RPMI8226 (cell line): ENCODE measurements around the gene CDC25A.
"Not testable (repeated sequence)": the region's sequence is repeated elsewhere in the genome, so short reads cannot be mapped to it uniquely, and the experiment has no call there.

Experiments used
- DNase-seq: peaks from one replicate; pipeline ENCODE4 v3.0.0-alpha.2; 2015

The CDC25A gene

DNA sequence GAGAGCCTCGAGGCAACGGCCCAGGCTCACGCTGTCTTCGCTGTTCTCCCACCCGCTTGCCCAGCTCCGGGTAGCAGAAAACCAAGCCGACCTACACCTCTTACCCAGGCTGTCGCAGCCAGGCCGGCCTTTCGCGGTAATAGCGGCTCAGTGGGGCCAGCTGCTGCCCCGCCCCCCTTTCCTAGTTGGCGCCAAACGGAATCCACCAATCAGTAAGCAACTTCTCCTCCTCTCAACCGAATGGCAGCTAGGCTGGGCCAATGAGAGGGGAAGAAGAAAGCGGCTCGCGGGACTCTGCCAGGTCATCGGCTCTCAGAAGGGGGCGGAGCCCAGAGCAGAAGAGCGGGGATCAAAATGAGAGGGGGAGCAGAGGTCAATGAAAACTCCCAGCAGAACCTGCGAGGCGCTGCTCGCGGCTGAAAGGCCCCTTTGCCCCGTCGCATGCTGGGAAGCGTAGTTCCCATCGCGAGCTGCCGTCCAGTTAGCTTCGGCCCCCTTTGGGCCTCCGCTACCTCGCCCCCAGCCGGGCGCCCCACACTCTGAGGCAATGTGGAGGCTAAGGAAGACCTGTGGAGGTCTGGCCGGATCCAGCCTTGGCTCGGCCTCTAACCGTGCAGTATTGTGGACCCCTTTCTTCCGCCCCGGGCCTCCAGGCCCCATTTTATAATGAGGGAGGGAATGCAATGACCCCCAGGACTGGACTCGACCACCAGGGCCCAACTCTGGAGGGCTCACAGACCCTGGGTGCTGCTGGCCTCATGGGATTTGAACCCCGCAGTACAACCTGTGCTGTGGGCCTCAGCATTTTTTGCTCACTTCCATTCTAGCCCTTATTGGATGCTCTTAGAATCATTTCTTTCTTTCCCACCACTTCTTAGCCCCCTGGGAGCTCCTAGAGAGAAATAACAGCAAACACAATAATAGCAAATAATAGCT lies at the start of gene CDC25A:
TSS of gene CDC25A (minus strand) at position 152 of the 936 bp plus-strand sequence. CDS start 470 bp downstream, outside the sequence.
- peak; percentile 99 for DNase-seq

- DNase-seq = no peak
Observed at GRCh38 chr3:48236531-48236930, 48.3 kb upstream of the CDC25A start.

GRCh38 chr3:48233542-48233941 lies 45.3 kb upstream of the CDC25A start:
- DNase-seq = no peak

- DNase-seq = peak; percentile 68
Observed at GRCh38 chr3:48232734-48233133, 44.5 kb upstream of the CDC25A start.

- no peak for DNase-seq
Observed at GRCh38 chr3:48232232-48232631, 44.0 kb upstream of the CDC25A start.

- DNase-seq = no peak
Observed at GRCh38 chr3:48226939-48227338, 38.7 kb upstream of the CDC25A start.

- no peak for DNase-seq
Observed at GRCh38 chr3:48225587-48225986, 37.4 kb upstream of the CDC25A start.

DNA sequence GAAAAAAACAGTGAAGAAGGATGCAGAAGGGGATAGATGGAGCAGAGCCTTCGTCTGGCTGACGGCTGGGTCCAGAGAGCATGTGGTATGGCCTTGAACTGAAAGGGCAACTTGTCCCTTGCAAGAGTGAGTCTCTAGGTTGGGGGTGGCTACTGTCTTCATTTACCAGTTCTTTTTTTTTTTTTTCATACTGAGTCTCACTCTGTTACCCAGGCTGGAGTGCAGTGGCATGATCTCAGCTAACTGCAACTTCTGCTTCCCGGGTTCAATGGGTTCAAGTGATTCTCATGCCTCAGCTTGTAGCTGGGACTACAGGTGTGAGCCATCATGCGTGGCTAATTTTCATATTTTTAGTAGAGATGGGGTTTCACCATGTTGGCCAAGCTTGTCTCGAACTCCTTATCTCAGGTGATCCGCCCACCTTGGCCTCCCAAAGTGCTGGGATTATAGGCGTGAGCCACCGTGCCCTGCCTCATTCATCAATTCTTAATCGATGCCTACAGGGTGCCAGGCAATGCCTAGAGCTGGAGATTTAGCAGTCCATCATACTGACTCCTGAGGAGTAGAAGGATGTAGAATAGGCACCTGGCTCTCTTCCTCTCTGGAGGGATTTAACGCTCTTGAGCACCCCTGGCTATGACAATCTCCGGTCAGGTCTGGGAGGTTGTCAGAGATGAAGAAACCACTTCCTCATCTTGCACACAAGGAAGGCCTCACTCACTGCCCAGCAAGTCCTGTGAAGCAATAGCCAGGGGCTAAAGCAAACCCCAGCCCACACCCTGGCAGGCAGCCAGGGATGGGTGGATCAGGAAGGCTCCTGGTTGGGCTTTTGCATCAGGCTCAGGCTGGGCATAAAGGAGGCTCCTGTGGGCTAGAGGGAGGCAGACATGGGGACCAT lies 34.6 kb upstream of the CDC25A start, which contains the start of gene CAMP:
TSS of gene CAMP (plus strand) at position 880 of the 898 bp plus-strand sequence. CDS start at position 897, 17 bp downstream.
- peak; percentile 72 for DNase-seq

GRCh38 chr3:48220746-48221145 lies 32.5 kb upstream of the CDC25A start:
- no peak for DNase-seq

DNA sequence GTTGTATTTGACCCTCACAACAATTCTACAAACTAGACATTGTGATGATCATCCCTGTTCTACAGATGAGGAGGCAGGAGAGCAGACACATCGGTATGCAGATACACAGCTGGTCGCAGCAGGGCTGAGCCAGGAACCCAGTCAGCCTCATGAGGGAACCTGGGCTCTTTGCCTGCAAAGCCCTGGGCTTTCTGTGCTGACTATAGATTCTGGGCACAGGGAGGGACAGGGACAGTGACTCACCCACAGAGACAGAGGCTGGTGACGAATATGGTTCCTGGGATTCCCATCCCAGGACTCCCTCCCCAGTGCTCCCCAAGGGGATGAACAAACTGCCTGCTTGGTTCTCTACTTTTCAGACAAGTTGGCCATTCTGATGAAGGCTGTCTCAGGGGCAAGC lies 31.3 kb upstream of the CDC25A start:
- no peak for DNase-seq

DNA sequence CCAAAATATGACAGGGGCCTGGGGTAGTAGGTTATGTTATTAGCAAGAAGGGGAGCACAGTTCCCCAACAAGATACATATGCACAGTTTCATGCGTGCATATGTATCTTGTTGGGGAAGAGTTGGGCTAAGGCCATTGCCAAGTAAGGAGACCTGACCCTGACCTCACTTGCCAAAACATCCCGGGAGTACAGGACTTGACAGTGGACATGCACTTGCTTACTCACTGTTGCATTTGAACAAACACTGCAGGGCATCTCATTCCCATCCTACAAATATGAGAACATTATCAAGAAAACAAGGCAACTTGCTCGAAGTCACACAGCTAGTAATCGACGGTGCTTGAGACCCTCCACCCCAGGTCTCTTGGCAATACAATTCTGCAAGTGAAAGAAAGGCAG lies 30.3 kb upstream of the CDC25A start:
- no peak for DNase-seq

GRCh38 chr3:48217449-48217848 lies 29.2 kb upstream of the CDC25A start:
- DNase-seq = no peak

DNA sequence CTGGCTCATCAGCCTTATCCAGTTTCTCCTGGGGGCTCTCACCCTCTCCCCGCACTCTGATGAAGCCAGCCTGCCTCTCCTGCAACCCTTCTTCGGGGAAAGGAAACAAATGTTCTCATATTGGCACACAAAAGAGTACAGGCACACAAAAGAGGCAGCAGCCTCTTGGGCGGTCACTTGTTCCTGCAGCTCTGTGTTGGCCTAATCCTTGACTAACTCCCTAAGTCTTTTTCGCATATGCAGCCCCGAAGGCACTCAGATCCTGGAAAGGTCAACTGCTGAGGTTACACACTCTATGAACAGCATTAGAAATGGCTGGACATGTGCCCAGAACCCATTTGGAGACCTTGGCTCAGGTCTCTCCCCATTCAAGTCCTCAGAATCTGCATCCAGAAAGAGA lies 27.7 kb upstream of the CDC25A start:
- no peak for DNase-seq

DNA sequence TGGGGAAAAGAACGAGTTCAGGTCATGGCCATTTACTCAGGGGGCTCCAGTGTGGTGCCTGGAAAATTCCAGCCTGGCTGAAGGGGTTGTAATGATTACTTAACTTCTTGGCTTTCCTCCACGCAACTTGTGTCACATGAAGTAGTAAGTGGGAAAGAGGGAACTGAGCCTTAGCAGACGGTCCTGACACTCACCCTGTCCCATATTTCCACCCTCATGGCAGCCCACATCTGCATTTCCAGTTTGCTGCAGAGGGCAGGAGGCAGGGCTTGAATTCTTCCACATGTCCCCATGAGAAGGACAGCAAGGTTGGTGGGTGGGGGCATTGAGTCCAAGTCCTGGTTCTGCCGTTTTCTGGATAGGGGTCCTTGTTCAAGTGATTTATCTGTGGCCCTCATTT lies 27.2 kb upstream of the CDC25A start:
- no peak for DNase-seq

DNA sequence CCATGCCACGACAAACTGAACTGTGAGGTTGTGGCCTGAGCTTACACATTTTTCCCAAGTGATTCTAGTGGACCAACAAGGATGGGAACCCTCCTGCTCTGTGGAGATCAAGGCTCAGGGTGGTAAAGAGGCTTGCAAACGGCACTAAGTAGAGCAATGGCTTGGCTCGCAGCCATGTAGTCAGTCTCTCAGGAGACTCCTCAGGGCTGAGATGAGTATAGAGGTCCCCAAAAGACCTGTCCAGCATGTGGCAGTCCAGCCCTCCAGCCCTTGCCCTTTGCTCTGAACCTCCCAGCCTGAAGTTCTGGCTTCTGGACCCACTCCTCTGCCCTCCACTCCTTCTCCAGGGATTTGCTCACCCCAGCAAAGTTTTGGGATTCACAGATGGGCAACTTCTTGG lies 26.8 kb upstream of the CDC25A start:
- DNase-seq = no peak

DNA sequence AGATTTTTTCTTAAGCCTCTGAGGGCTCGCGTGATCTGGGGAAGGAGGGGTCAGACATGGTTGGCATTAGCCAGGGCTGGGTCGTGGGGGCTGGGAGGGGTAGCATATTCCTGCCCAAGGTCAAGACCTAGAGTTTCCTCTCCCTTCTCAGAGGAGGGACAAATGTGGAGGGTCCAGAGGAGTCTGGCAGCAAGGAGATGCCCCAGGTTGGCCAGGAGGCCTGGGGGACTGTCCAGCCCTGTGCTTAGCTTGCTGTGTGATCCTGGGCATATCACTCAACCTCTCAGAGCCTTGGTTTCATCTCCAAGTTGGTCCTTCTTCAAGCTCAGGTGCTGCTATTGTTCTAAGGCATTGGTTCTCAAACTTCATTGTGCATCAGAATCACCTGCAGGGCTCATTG lies 26.0 kb upstream of the CDC25A start:
- no peak for DNase-seq

GRCh38 chr3:48211776-48212175 lies 23.6 kb upstream of the CDC25A start:
- DNase-seq = not testable (repeated sequence)

- DNase-seq = not testable (repeated sequence)
Observed at GRCh38 chr3:48210534-48210933, 22.3 kb upstream of the CDC25A start.

GRCh38 chr3:48209445-48209844 lies 21.2 kb upstream of the CDC25A start:
- DNase-seq = no peak

- DNase-seq = no peak
Observed at GRCh38 chr3:48208076-48208475, 19.9 kb upstream of the CDC25A start.

- no peak for DNase-seq
Observed at GRCh38 chr3:48202632-48203031, 14.4 kb upstream of the CDC25A start.

- no peak for DNase-seq
Observed at GRCh38 chr3:48199117-48199516, 10.9 kb upstream of the CDC25A start.

- DNase-seq = no peak
Observed at GRCh38 chr3:48196611-48197010, 8.4 kb upstream of the CDC25A start.
